HG03045 (cell line): Measurements from ENCODE around the gene NOB1.

Source experiments
- ATAC-seq: cut with Tn5 transposase; IDR thresholded peaks from one replicate; pipeline ENCODE4 v1.9.1; 2021; ENCODE audit warnings: mild to moderate bottlenecking, moderate library complexity; ENCODE audit not compliant: unreplicated experiment

NOB1 gene

GRCh38 chr16:69721441-69721957, 33.2 kb downstream of the NOB1 start:
- no peak for ATAC-seq

DNA sequence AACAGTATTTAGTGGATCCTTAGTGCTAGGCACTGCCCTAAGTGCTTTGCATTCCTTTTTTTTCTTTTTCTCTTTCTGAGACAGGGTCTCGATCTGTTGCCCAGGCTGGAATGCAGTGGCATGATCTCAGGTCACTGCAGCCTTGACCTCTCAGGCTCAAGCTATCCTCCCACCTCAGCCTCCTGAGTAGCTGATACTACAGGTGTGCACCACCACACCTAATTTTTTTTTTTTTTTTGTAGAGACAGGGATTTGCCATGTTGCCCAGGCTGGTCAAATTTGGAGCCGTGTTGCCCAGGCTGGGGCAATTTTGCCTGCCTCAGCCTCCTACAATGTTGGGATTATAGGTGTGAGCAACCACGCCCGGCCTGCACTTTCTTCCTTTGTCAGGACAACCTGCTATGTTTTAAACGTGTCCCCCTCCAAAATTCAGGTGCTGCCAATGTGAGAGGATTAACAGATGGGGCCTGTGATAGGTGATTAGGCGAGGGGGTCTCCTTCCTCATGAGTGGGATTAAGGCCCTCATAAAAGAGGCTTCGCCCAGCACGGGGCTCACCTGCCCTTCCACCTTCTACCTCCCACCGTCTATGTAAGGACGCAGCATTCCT, 33.8 kb downstream of the NOB1 start:
- no peak for ATAC-seq

DNA sequence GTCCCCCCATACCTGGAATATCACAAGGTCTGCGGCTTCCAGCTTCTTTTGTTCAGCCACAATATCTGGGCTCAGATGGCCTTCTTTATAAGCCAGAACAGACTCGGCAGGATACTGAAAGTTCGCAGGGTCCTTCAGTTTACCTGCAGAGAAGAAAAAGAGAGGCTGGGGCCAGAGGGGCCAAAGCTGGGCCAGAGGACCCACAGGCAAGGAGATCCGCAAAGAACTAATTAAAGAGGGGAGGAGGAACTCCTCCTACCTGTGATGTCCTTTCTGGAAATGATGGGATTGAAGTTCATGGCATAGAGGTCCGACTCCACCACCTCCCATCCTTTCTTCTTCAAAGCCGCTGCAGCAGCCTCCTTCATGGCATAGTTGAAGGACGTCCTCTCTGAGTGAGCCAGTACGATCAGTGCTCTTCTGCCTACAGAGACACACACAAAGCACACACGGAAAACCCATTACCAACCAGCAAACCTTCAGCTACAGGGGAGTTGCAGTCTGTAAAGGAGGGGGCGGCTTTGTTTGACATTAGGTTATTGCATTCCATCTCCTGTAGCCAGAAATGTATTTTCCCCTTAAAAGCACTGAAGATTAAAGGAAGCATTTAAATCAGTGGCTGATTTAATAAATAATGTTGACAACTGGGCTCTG, 36.5 kb downstream of the NOB1 start:
- ATAC-seq = no peak

- ATAC-seq = no peak
Observed at GRCh38 chr16:69717066-69717465, 37.7 kb downstream of the NOB1 start.

DNA sequence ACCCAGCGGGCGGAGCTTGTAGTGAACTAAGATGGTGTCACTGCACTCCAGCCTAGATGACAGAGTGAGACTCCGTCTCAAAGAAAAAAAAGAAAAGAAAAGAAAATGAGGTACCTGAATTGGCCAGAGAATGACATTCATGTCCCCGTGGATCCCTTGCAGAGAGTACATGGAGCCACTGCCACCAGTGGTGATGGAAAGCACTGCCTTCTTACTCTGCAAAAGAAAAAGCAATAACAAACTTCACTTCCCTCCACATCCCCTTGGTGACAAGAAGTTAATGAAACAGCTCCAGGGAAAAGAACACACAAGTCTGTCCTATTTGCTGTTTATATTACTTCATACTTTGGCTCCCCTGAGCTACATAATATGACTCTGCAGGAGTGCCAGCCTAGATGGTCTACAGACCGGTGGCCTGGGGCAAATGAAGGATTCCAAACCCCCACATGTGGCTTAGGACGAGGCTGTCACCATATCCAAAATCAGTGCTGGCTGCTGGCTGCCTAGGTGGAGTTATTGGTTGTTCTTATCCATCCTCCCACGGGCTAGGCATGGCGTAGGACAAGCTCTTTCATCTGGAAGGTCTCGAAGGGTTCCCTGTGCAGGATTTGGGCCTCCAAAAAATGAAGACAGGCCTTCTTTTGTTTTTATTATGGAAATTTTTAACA, 41.7 kb downstream of the NOB1 start:
- ATAC-seq = no peak

DNA sequence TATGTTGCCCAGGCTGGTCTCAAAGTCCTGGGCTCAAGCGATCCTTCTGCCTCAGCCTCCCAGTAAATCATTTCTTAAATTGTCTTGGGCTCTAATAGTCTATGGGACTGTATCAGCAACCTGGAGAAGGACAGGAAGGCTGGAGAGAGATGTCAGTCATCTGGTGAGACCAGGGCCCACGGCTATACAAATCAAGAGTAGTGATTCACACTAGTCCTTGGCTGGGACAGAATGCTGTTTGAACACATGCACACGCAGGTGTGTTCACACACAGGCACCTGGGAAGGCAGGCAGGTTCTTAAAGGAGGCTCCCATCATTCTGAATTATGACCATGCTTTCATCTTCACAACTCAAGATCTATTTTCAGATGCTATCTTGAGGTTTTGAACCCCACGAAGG, 42.4 kb downstream of the NOB1 start:
- no peak for ATAC-seq

DNA sequence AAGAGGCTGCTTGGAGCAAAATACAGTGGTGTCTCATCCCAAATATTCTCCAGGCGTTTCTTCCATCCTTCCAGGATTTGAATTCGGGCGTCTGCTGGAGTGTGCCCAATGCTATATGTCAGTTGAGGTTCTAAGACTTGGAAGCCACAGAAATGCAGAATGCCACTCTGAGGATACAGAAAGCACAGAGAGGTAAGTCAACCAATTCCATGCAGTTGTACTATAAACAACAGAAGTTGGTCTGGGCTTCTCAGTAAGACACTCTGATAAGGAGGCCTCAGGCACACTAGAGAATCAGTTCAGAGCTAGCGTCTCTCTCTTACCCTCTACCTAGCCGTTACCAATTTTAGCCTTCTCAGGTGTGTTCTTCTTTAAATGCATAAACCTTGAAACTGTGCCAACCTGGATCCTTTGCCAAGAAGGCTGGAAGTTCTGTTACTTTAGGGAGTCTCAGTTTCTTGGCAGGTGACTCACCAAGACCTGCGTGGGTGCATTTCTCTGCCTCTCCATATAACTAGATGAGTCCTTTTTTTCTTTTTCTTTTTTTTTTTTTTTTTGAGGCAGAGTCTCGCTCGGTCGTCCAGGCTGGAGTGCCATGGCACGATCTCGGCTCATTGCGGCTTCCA, 43.5 kb downstream of the NOB1 start:
- ATAC-seq = no peak

- ATAC-seq = no peak
Observed at GRCh38 chr16:69709456-69710084, 45.2 kb downstream of the NOB1 start.

GRCh38 chr16:69707920-69708683, 46.6 kb downstream of the NOB1 start:
- ATAC-seq = no peak

DNA sequence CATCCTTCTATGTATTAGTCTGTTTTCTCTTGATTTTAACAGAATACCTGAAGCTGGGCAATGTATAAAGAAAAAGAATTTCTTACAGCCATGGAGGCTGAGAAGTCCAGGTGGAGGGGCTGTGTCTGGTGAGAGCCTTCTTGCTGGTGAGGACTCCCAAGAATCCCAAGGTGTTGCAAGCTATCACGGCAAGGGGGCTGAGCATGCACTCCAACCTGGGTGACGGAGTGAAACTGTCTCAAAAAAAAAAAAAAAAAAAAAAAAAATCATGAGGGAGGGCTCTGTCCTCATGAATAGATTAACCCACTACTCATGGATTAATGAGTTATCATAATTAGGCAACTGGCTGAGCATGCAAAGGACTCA, 47.8 kb downstream of the NOB1 start:
- ATAC-seq = no peak

DNA sequence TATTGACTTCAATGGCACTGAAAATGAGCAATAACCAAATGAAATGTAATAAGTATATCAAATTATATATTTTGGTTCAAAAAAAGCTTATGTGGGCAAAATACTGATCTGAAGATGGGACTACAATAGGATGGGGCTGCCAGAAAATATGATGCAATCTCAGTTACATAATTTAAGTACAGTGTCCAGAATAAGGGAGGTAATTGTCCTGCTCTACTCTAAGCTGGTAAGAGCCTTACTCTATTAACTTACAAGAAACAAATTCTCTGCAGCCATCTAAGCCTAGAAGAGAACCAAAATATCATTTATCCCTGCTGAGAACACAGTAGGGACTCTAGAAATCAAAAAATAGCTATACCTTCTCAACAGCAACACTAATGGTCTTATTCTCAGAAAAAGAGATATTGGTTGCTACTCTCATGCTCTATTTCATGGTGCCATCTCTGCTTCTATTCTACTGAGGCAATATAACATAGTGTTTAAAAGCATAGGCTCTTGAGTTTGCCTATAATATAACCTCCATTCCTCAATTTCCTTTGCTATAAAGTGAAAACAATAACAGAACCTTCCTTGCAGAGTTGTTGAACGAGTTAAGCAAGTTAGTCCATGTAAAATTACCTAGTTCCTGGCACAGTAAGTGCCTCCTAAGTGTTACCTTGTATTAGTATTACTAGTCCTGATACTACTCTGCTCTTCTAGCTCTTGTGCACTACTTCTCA, 48.3 kb downstream of the NOB1 start:
- ATAC-seq = no peak

DNA sequence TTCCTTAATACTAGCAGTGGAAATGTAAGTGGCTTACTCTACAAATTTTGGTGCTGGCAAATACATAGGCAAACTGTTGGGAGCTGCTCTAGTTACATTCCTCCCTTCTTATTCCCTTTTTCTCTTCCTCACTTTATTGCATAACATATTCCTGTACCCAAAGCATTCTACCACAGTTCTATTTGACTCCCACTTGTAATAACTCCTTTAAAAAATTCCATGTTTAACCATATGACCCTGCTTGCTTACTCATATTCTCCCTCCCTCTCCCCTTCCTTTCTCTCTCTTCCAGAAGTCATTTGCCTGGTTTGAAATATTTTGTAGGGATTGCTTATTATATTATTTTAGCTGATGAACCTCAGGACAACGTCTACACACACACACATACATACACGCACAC, 51.1 kb downstream of the NOB1 start:
- ATAC-seq = no peak

- ATAC-seq = no peak
Observed at GRCh38 chr16:69701866-69702265, 52.9 kb downstream of the NOB1 start.

DNA sequence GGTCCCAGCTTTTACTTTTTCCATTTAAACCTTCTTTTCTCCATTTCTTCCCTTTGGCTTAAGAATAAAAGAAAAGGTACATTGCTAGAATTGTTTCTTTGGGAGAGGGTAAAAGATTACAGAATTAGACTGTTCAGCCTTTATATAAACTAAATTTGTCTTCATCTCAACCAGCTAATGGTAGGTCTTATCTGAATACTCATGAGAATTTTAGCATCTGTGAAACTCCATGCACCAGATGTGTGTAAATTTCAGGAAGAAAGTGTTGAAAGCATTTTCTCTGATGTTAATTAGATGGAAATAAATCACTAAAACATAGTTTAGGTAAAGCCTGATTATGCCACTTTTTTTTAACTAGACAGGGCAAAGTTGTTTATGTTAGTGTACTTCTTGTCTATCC, 53.3 kb downstream of the NOB1 start:
- ATAC-seq = no peak

- ATAC-seq = no peak
Observed at GRCh38 chr16:69699915-69700314, 54.8 kb downstream of the NOB1 start.

DNA sequence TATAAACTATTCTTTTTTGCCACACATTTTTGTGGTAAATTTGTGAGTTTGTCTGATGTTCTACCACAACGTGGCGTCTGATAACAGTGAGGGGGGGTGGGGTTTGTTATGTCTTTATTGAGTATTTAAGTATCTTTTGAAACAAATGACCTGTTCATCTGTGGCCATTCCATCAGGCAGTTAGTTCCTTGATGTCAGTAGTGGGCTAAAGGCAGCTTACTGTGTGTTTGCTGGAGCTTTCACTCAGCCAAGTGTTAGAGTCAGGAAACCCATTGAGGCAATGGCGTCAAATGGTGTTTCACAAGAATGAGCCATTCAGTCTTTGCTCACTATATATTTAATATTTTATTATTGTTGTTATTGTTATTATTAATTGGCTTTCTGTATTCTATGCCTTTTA, 56.3 kb downstream of the NOB1 start:
- no peak for ATAC-seq

GRCh38 chr16:69693916-69694315, 60.8 kb downstream of the NOB1 start:
- ATAC-seq = no peak

GRCh38 chr16:69691980-69692911, 62.5 kb downstream of the NOB1 start:
- ATAC-seq = no peak
